RWPE1 (cell line): Measurements from ENCODE around the gene INPP5B.

Experiments
- CTCF ChIA-PET: fragments of 350-600 bp; sonication (Branson Sonifier 250); formaldehyde crosslinking; extraction: SDS; loops from one replicate; lab custom pipeline; 2021; lab: Yijun Ruan, JAX
- POLR2A ChIA-PET: fragments of 400-600 bp; formaldehyde crosslinking; extraction: SDS; loops from one replicate; lab custom pipeline; 2020; ENCODE audit warnings: antibody characterized with exemption; ENCODE audit not compliant: low non-redundant PET; lab: Yijun Ruan, JAX
- DNase-seq: peaks from one replicate; pipeline ENCODE4 v3.0.0; 2012; ENCODE audit warnings: low spot score
- H3K27ac ChIP-seq: fragments of 450-650 bp; 2 replicates; pipeline ENCODE4 v1.5.1; 2017
- TF ChIP-seq, protein P1 (sequence below): fragments of 450-650 bp; conservative IDR thresholded peaks from 2 replicates; pipeline ENCODE4 v1.5.1; 2017; ENCODE audit warnings: low read depth, mild to moderate bottlenecking

INPP5B gene

DNA sequence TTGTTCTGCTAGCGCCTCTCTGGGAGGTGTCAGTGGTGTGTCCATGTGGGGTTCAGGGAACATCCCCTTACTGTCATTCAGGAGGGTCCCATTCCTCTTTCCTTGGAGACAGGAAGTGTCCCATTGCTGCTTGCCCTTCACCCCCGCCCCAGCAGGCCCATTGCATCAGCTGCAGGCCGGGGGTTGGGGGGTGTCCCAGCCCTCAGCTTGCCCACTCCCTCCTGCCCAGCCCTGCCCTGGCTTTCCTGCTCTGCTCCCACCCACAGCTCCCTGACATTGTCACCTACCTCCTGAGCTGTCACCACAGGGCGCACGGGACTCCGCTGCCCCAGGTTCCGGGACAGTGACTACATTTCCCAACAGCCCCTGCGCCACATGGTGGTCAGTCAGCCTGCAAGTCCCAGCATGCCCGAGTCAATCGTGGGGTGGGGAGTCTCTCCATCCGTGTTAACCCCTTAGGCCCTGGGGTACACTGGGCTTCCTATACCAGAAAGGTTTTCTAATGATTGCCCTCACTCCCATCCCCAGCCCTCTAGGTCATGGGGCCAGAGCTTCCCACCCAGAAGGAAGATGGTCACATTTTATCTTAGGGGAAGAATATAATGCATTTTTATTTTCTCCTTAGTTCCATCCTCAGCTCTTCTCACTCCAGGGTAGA is at the start of gene INPP5B:
Gene INPP5B, minus strand, starts transcription at position 351 of the 658 bp plus-strand sequence. CDS start 745 bp downstream, outside the sequence.
- TF ChIP-seq, protein P1, sequence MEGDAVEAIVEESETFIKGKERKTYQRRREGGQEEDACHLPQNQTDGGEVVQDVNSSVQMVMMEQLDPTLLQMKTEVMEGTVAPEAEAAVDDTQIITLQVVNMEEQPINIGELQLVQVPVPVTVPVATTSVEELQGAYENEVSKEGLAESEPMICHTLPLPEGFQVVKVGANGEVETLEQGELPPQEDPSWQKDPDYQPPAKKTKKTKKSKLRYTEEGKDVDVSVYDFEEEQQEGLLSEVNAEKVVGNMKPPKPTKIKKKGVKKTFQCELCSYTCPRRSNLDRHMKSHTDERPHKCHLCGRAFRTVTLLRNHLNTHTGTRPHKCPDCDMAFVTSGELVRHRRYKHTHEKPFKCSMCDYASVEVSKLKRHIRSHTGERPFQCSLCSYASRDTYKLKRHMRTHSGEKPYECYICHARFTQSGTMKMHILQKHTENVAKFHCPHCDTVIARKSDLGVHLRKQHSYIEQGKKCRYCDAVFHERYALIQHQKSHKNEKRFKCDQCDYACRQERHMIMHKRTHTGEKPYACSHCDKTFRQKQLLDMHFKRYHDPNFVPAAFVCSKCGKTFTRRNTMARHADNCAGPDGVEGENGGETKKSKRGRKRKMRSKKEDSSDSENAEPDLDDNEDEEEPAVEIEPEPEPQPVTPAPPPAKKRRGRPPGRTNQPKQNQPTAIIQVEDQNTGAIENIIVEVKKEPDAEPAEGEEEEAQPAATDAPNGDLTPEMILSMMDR, result no peak
- CTCF ChIA-PET, result no interaction called here
- no peak within 1 kb of the TSS for H3K27ac ChIP-seq
- POLR2A ChIA-PET, result no interaction called here
- no peak for DNase-seq

DNA sequence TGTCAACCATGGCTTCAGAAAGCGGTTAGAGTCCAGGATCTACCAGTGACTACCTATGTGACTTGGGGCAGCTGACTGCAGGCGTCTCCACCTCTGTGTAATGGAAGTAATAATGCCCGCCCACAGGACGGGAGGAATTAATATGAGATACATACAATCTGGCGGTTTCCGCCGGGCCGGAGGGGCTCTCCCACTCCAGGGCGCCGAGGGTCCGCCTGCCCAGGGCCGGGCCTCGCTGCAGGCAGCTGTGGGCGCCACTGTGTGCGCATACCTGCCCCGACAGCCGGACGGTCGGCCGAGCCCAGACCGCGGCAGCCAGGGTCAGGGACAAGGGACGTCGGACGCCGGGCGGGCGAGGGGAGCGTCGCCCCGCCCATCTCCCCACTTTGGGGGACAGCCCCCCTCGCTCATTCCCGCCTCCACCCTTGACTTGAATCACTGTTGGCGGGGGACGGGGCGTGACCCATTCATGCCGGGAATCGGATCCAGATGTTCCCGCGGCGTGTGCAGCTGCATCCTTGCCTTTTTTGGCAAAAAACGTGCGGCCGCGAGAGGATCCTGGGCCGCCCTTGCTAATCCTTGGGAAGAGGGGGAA is 49.0 kb upstream of the INPP5B start:
- CTCF ChIA-PET, result no interaction called here

DNA sequence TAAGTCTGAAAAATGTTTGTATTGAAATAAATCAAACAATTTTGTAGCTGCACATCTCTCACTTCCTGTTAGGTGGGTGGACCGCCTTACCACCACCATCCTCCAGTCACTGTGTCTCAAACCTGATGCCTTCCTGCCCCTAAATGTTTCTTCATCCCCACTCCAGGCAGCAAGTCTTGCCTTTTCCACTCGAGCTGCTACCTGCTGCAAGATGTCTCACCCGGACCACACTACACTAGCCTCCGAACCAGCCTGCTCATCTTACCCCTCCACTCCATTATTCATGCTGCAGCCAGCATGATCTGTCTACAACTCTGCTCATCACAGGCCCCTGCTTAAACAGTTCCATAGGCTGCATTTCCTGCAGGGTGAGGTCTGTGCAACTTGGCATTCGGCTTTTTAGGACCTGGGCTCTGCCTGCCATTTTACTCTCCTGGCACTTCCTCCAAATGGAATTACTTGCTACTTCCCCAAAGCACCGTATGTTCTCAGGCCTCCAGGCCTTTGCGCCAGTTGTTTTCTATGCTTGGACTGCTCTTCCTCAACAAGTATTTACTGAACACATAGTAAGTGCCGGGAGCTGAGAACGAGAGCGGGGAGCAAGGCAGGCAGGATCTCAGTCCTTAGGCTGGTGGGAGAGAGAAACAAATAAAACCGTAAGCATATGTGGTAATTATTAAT is 48.2 kb upstream of the INPP5B start:
- DNase-seq, result no peak
- POLR2A ChIA-PET, result no interaction called here
- TF ChIP-seq, protein P1, result no peak
- CTCF ChIA-PET, result interaction anchor here (1.3 kb wide), 1 partner anchor 24 kb away, joined by 12 read pairs; no protein-coding TSS in a partner anchor
- peak overlapping the region; percentile 94 for H3K27ac ChIP-seq

More for the DNA sequence above, 49.0 kb upstream of the INPP5B start:
- POLR2A ChIA-PET, result no interaction called here
- peak overlapping the region; percentile 94 for H3K27ac ChIP-seq
- no peak for DNase-seq
- TF ChIP-seq, protein P1, result no peak

DNA sequence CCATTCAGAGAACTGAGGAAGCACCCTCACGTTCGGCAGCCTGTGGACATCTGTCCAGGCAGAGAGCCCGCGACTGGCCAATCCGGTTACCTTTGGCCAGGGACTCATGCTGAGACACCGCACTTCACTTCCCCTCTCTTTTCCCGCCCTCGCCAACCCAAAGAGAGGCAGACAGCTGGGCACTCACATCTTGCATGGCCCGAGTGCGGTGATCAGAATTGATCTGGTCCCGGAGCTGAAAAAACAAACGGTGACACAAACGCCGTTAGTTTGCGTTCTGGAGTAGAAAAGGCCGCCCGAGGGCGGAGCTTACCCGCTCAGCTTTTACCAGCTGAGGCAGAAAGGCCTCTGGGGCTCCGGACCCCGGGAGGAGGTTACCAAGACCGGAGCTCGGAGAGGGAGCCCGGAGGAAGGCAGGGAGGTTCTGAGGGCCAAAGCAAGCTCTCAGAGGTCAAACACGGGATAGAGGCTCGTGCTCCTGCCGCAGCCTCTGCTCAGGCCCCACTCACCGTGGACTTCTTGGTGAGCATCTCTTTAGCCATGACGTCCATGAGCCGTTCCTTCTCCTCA is 42.6 kb upstream of the INPP5B start:
- POLR2A ChIA-PET, result interaction anchor here (0.7 kb wide), 1 partner anchor 32 kb away, joined by 3 read pairs; no protein-coding TSS in a partner anchor
- CTCF ChIA-PET, result interaction anchor here (0.5 to 1.1 kb wide), 9 partner anchors 11 to 835 kb away, joined by 3 to 7 read pairs (median 4); no protein-coding TSS in a partner anchor
- TF ChIP-seq, protein P1, result no peak
- no peak for DNase-seq
- peak overlapping the region; percentile 83 for H3K27ac ChIP-seq

DNA sequence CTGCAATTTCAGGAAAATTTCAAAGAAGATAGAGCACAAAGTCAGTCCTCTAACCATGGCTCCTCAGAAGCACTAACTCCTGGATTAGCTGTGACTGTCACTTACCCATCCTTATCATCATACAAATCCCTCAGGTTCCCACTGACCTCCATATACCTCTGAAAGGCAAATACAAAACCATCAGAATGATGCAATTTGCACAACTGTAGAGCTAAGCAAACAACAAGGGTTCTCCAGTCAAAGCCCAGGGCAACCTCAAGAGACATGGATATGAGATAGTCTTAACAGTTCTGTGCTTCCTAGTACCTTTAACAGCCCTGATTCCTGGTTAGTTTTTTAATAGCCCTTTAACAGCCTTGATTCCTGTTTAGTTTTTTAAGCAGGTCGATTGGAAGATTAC is 40.8 kb upstream of the INPP5B start:
- no peak for DNase-seq

More for the DNA sequence above, 40.8 kb upstream of the INPP5B start:
- no peak overlapping the region for H3K27ac ChIP-seq
- CTCF ChIA-PET, result interaction anchor here (0.6 kb wide), 1 partner anchor 50 kb away, joined by 5 read pairs; no protein-coding TSS in a partner anchor
- POLR2A ChIA-PET, result no interaction called here
- TF ChIP-seq, protein P1, result no peak
